GM12878 (cell line): Measurements from ENCODE around the gene ZMYM3.

Experiments used
- CBX5 ChIP-seq: sonication (generic); IDR thresholded peaks from 2 replicates; pipeline ENCODE4 v1.6.1; 2016; ENCODE audit warnings: low read depth, moderate library complexity, mild to moderate bottlenecking, inconsistent platforms
- CREB1 ChIP-seq: IDR thresholded peaks from 2 replicates; pipeline ENCODE4 v1.6.1; 2012; ENCODE audit warnings: low read depth, mild to moderate bottlenecking, inconsistent platforms
- CTCF ChIP-seq, 3 experiments: IDR thresholded peaks in 2 of 3; conservative IDR thresholded peaks in 1 of 3; 2 replicates each; pipeline ENCODE4 v1.5.1; 2011; ENCODE audit warnings: low read depth in 3 of 3, low read length in 3 of 3, mild to moderate bottlenecking in 3 of 3, control low read depth in 2 of 3, moderate library complexity in 2 of 3, inconsistent platforms in 1 of 3, mixed read lengths in 1 of 3; ENCODE audit not compliant: control insufficient read depth in 2 of 3, insufficient read depth in 1 of 3; ENCODE audit errors: extremely low read depth in 1 of 3
- EZH2 ChIP-seq: IDR thresholded peaks from 2 replicates; pipeline ENCODE4 v1.6.1; 2012; ENCODE audit warnings: low read depth, mild to moderate bottlenecking, control low read depth, inconsistent platforms, low read length, borderline replicate concordance; ENCODE audit not compliant: control insufficient read depth
- FOXM1 ChIP-seq: IDR thresholded peaks from 2 replicates; pipeline ENCODE4 v1.6.1; 2012; ENCODE audit warnings: low read depth, mild to moderate bottlenecking, inconsistent platforms, low read length, moderate library complexity
- GATAD2B ChIP-seq: fragments of 450-650 bp; conservative IDR thresholded peaks from 2 replicates; pipeline ENCODE4 v1.6.1; 2017; ENCODE audit warnings: low read depth, mild to moderate bottlenecking, moderate library complexity
- KDM1A ChIP-seq: fragments of 200-600 bp; sonication (generic); IDR thresholded peaks from 2 replicates; pipeline ENCODE4 v1.6.1; 2016; ENCODE audit warnings: borderline replicate concordance
- MAX ChIP-seq: IDR thresholded peaks from 2 replicates; pipeline ENCODE4 v1.6.1; 2012; ENCODE audit warnings: low read depth, low read length, improper control_type of control experiment
- PML ChIP-seq: IDR thresholded peaks from 2 replicates; pipeline ENCODE4 v1.6.1; 2012; ENCODE audit warnings: low read length, inconsistent platforms
- POLR2A ChIP-seq: IDR thresholded peaks from 2 replicates; pipeline ENCODE4 v1.6.1; 2011; ENCODE audit warnings: low read depth, mild to moderate bottlenecking, low read length
- REST ChIP-seq: IDR thresholded peaks from 2 replicates; pipeline ENCODE4 v1.6.1; 2012; ENCODE audit warnings: mild to moderate bottlenecking, low read depth, low read length
- RFX5 ChIP-seq: IDR thresholded peaks from 2 replicates; pipeline ENCODE4 v1.6.1; 2011; ENCODE audit warnings: low read depth, low read length, improper control_type of control experiment
- SIN3A ChIP-seq: IDR thresholded peaks from 2 replicates; pipeline ENCODE4 v1.6.1; 2012; ENCODE audit warnings: low read depth, low read length, improper control_type of control experiment
- TAF1 ChIP-seq: IDR thresholded peaks from 2 replicates; pipeline ENCODE4 v1.6.1; 2011; ENCODE audit warnings: mild to moderate bottlenecking, low read depth, low read length, borderline replicate concordance

GRCh38 chrX:71250841-71251240, 3.1 kb downstream of the ZMYM3 start:
- TF ChIP-seq POLR2A: no peak
- TF ChIP-seq RFX5: no peak
- TF ChIP-seq EZH2: no peak
- TF ChIP-seq CBX5: no peak
- no peak for TF ChIP-seq CTCF (IDR thresholded peaks at IDR 0.05 in 2 of 3, conservative IDR thresholded peaks at IDR 0.05 in 1 of 3; ENCODE audit: control insufficient read depth in 2 of 3, extremely low read depth in 1 of 3, insufficient read depth in 1 of 3, low read depth in 3 of 3, low read length in 3 of 3)
- TF ChIP-seq KDM1A: no peak
- TF ChIP-seq MAX: no peak
- no peak for TF ChIP-seq CREB1
- TF ChIP-seq REST: no peak
- no peak for TF ChIP-seq PML
- TF ChIP-seq SIN3A: no peak
- no peak for TF ChIP-seq FOXM1
- TF ChIP-seq GATAD2B: no peak
- TF ChIP-seq TAF1: no peak
